Subcutaneous adipose tissue (tissue), 4 donors: ENCODE measurements around the gene PKP1. TPM values are rescaled to one million over a fixed set of nuclear protein-coding genes. Genes with fewer than 3 reads are reported as not detected.

Experiments
- CTCF ChIP-seq: fragments of 450-650 bp; IDR thresholded peaks from one replicate; pipeline ENCODE4 v1.5.1; 2016; ENCODE audit warnings: low read depth, mild to moderate bottlenecking, control low read depth, antibody characterized with exemption, moderate library complexity
- total RNA-seq, 4 donors: library from RNA; depleted of rRNA; stranded (reverse); fragments of >200 nt; gene quantifications; one replicate each; pipeline ENCODE4 v1.1.0, GENCODE V29; 2016

PKP1 gene
- total RNA-seq, 4 donors from 2014 or later, result 0.51 to 13.6 (median 6.2) TPM

GRCh38 chr1:201294876-201295275, 11.6 kb downstream of the PKP1 start:
- TF ChIP-seq CTCF, result no peak

- TF ChIP-seq CTCF, result no peak
These were observed 12.0 kb downstream of the PKP1 start for GRCh38 chr1:201295346-201295745.

- no peak for TF ChIP-seq CTCF
These were observed 12.6 kb downstream of the PKP1 start for GRCh38 chr1:201295861-201296260.

GRCh38 chr1:201296352-201296751, 13.0 kb downstream of the PKP1 start:
- TF ChIP-seq CTCF, result no peak

- no peak for TF ChIP-seq CTCF
These were observed 15.4 kb downstream of the PKP1 start for GRCh38 chr1:201298396-201299381.

- no peak for TF ChIP-seq CTCF
These were observed 16.7 kb downstream of the PKP1 start for GRCh38 chr1:201299968-201300367.

- no peak for TF ChIP-seq CTCF
These were observed 17.3 kb downstream of the PKP1 start for GRCh38 chr1:201300641-201301040.
